HG02798 (cell line): ENCODE results near the gene CNTD1.
"Not testable (repeated sequence)": the region's sequence is repeated elsewhere in the genome, so short reads cannot be mapped to it uniquely, and the experiment has no call there.

ENCODE experiments used
- ATAC-seq: cut with Tn5 transposase; IDR thresholded peaks from one replicate; pipeline ENCODE4 v1.9.1; 2021; ENCODE audit warnings: mild to moderate bottlenecking; ENCODE audit not compliant: unreplicated experiment, poor library complexity

CNTD1 gene, protein sequence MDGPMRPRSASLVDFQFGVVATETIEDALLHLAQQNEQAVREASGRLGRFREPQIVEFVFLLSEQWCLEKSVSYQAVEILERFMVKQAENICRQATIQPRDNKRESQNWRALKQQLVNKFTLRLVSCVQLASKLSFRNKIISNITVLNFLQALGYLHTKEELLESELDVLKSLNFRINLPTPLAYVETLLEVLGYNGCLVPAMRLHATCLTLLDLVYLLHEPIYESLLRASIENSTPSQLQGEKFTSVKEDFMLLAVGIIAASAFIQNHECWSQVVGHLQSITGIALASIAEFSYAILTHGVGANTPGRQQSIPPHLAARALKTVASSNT

DNA sequence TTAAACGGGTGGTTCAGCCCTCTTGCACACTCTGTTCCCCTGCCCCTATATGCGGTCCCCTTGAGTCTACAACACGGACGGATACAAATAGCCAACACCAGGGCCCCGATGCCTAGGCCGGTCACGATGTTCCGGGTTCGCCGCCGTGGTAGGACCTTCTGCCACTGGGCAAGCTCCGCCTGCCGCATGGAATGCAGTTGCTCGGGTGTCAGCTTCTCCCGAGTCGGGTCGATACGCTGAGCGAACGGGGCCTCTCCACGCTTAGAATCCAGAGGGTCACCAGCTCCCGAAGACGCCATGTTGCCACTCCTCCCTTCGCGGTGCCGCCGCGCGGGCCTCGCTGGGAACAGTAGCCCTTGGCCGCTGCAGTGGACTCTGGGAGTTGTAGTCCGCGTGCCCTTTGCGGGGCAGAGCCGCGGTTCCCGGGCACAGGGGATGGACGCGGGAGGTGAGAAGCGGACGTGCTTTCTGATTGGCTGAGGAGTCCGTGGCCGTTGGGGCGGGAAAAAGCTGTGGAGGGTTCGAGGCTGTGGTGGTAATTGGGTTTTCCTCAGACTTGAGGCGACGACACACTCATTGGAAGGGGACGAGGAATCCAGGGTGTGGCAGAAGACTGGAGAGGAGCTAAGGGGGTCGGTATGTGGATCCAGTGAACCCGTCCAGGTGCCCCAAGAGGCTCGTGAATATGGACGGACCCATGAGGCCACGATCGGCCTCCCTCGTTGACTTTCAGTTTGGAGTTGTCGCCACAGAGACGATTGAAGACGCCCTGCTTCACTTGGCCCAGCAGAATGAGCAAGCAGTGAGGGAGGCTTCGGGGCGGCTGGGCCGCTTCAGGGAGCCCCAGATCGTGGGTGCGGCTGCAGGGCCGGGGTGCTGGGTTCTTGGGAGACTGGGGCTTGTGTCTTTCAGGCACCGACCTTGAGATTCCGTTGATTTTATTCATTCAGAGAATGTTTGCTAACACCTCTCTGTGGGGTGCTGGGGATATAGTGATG is at the start of gene CNTD1, which contains the start of gene COA3:
CNTD1 (plus strand) TSS at position 479 of the 998 bp plus-strand sequence; CDS start at position 686, 207 bp downstream.
COA3 (minus strand) TSS at position 322 of the 998 bp plus-strand sequence; CDS start at position 299, 23 bp downstream.
- ATAC-seq = peak; percentile 86

DNA sequence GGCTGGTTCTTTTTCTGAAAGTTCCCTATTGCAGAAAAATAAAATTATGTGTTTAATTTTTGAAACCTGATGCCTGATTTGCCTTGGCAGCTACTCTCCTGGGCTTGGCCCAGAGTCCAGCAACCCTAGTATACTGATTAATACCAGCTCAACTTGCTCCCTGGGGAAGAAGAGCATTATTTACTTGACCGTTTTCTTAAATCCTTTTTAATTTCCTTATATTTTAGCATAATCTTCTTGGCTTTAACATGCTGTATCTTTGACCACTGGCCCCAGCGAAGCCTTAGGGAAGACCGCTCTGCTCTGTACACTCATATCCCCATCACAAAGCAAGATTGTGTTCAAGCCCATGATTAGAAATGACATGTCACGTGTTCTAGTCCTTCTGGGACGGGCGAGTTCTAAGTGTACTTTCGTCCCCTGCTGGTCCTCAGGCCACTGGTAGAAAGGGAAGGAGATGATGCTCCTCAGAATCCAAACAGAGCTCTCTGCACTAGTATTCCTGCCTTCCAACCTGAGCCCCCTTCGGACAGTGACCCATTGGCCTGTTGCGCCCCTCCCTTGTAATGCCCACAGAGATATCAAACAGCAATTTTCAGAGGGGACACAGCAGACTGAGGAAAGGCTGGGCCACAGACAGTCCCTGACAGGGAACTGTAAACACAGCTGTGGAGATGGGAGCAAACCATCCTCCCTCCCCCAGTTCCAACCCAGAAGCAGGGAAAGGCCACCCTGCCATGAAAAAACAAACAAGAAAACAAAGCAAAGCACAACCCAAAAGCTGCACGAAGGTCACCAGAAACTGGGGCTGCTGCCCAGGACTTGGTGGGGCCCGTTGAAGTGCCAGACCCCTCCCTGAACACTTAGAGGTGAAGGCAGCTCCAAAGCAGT is 49.5 kb upstream of the CNTD1 start:
- no peak for ATAC-seq

DNA sequence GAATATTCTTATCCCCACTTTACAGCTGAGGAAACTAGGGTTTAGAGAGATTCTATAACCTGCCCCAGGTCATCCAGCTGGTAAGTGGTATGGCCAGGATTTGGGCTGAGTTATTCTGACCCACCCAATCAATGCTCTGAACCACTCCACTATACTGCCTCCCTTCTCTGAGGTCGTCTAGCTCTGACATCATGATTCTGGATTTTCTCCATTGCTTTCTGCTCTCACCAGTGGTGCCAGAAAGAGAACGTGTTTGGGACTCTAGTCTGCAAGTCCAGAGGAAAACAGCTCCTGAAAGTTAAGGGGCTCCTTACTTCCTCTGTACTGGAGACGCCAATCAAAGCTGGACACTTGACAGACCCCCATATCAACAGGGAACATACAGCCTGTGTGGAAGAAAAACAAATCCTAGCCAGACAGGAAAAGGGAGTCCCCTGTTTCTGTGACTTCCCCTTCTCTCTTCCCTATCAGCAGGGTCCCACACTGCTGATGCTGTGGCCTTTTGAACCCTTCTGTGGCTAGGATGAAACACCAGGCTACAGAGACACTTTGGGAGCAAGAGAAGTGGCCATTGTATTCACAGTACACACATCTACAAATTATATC is 47.8 kb upstream of the CNTD1 start:
- no peak for ATAC-seq

DNA sequence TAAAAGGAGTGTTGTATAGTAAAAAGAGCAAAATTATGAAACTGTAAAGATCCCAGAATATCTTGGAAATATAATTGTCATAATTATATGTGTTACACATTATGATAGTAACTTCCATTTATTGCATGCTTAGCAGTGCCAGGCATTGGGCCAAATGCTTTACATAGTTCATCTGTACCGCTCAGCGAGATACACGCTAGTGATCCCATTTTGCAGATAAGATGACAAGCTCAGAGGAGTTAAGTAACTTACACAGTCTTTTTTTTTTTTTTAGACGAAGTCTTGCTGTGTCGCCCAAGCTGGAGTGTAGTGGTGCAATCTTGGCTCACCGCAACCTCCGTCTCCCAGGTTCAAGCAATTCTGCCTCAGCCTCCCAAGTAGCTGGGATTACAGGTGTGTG is 47.0 kb upstream of the CNTD1 start:
- ATAC-seq = no peak

DNA sequence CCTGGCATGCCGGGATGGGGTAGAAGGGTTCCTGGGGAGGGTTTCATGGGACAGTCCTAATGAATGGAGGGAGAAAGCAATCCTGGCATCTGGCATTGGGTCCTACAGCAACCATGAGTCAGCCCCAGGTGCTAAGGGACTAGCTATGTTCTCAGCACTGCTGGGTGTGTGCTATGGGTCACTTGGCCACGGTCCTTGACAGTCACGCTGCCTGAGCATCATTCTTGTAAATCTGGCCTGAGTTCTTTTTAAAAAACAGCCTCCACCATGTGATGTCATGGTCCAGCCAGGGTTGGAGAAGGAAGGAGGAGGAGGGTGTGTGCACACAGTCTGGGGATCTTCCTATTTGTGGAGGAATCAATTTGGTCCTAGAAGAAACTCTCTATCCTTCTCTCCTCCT is 43.9 kb upstream of the CNTD1 start:
- ATAC-seq = no peak

DNA sequence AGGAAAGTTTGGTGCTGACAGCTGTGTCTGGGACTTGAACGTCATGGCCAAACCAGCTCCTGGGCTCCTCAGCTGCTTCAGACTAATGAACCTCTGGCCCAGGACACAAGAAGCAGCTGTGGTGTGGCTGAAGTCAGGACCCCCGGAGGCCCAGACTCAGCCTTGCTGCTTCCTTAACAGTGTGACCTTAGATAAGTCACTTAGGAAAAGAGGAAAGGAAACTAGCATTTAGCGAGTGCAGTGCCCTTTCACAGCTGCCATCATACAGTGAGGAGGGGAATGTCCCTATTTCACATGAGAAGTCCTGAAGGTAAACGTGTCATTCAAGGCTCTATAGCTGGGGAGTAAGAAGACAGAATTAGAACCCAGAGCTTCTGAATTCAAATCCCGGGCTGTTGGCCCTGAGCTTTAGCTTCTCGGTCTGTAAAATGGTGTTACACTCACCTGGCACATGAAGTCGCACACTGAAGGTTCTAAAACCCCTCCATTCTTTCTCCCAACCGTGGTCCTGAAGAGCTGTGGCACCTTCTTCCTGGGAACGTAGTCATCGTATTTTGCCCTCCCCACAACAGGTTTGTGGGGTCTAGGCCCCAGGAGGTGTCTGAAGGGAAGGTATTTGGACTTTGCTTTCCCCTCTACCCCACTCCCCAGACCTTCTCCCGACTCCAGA is 38.5 kb upstream of the CNTD1 start:
- no peak for ATAC-seq

DNA sequence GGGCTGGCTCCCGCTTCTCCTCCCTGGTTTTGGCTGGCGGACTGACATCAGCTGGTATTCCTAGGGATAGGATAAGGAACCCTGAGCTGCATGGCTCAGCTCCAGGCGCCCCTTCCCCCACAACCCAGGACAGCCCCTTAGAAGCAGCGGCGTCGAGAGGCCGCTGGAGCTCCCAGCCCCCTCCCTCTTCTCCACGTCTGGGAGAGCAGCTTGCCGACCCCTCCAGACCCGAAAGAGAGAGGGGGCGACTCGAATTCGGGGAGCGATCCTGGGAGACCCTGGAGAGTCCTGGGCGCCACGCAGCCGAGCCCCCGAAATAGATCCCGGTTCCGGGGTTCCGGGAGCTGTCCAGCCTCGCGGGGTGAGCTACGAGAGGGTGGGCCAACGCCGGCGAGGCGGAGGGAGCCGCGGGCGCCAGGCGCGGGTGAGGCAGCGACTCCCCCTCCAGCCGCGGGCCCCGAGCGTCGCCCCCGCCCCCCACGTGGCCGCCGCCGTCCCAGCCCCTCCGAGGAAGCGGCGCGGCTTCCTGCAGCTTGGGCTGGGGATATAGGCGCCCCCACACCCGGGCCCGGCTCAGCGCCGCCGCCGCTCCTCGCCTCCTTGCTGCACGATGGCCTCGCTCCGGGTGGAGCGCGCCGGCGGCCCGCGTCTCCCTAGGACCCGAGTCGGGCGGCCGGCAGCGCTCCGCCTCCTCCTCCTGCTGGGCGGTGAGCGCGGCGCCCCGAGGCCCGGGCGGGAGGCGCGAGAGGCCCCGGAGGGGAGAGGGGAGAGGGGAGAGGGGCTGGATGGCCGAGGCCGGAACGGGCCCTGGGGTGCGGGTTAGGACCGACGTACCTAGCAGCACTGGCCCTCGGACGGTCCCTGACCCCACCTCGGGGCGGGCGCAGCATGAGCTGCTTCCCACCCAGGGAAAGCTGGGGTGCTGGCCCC is 37.7 kb upstream of the CNTD1 start, which contains the start of gene RAMP2:
RAMP2 (plus strand) TSS at position 576 of the 930 bp plus-strand sequence; CDS start at position 611, 35 bp downstream.
- no peak for ATAC-seq

DNA sequence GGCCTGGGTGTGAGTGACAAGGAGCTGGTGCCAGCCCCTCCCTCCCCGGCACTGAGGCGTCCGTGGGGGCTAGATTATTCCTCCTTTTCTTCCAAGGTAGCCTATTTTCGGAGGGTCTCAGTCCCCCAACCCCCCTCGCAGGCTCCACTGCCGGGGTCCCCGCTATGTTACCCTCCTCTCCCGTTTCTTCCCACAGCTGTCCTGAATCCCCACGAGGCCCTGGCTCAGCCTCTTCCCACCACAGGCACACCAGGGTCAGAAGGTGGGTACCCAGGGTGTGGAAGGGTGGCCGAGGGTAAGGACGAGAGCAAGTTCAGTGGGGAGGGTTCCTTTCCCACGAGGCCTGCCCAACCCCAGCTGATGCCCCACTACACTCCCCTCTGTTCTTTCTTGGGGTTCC is 37.0 kb upstream of the CNTD1 start:
- no peak for ATAC-seq

DNA sequence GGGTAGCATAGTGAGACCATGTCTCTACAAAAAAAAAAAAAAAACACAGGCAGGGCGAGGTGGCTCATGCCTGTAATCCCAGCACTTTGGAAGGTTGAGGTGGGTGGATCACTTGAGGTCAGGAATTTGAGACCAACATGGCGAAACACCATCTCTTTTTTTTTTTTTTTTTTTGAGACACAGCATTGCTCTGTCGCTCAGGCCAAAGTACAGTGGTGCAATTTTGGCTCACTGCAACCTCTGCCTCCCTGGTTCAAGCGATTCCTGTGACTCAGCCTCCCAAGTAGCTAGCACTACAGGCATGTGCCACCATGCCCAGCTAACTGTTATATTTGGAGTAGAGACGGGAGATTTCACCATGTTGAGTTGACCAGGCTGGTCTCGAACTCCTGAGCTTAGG is 32.5 kb upstream of the CNTD1 start:
- ATAC-seq = no peak

DNA sequence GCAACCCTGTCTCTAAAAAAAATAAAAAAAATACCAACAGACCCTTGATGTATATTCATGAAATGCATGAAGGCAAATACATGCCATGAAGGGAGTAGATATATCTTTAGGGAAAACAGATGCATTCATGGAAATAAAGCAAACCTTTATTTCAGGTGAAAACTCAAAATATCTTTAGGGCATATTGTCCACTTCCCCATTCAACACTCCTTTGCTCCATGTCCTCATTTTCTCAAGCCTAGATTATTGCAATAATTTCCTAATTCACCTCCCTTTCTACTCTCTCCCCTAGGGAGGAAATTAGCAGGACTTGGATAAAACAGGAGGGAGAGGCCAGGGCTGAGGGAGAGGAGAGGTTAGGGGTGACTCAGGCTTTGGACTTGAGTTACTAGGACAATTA is 31.1 kb upstream of the CNTD1 start:
- ATAC-seq = no peak

DNA sequence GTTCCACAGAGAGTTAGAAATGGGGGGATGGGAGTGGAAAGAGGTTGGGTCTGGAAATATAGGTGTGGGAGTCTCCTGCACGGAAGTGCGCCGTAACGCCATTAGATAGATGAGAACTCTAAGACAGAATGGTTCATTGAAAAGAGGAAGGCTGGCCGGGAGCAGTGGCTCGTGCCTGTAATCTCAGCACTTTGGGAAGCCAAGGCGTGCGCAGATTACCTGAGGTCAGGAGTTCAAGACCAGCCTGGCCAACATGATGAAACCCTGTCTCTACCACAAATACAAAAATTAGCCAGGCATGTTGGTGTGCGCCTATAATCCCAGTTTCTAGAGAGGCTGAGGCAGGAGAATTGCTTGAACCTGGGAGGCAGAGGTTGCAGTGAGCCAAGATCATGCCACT is 30.7 kb upstream of the CNTD1 start:
- ATAC-seq = not testable (repeated sequence)

DNA sequence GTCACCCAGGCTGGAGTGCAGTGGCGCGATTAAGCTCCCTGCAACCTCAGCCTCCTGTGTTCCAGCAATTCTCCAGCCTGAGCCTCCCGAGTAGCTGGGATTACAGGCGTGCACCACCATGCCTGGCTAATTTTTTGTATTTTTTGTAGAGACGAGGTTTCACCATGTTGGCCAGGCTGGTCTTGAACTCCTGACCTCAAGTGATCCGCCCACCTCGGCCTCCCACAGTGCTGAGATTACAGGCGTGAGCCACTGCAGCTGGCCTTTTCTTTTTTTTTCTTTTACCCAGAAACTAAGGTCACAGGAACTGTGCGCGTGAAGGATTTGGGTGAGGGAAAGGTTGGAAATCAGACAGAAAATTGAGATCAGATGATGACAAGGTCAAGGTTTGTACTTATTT is 28.7 kb upstream of the CNTD1 start:
- ATAC-seq = not testable (repeated sequence)

DNA sequence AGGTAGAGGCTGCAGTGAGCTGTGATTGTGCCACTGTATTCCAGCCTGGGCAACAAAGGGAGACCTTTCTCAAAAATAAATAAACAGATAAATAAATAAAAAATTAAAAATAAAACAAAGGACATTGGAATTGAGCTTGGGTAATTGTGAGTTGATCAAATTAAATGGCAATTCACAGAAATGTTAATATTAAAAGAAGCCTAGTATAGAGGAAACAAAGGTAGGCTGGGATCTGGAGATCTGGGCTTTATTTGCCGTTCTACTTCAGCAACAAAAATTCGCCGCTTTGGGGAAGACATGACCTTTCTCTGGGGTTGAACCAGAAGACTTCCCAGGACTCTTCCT is 25.7 kb upstream of the CNTD1 start:
- ATAC-seq = peak; percentile 10

DNA sequence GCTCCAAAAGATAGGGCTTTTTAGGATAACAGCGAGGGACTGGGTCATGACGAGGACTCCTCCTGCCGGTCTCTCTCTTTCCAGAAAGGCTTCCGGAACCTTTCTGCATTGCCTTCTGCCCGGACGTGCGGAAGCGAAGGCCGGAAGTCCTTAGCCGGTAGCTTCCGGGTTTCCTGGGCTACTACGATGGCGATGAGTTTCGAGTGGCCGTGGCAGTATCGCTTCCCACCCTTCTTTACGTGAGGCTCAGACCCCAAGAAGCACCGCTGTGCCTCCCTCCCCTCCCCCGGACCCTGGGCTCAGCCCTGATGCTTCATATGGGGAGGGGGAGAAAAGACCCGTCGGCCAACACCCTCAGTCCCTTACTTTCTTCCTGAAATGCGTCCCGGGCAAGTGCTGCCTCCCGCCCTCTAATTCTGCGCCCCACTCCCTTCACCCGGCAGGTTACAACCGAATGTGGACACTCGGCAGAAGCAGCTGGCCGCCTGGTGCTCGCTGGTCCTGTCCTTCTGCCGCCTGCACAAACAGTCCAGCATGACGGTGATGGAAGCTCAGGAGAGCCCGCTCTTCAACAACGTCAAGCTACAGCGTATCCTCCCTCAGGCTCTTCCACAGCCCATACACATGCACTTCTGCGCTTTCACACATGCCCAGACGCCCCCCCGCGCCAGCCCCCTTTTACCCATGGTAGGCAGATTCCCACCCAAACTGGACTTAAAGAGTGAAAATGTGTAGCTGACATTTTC is 25.2 kb upstream of the CNTD1 start, which contains the start of gene VPS25:
VPS25 (plus strand) TSS at position 160 of the 746 bp plus-strand sequence; CDS start at position 187, 27 bp downstream.
- ATAC-seq = peak; percentile 71

DNA sequence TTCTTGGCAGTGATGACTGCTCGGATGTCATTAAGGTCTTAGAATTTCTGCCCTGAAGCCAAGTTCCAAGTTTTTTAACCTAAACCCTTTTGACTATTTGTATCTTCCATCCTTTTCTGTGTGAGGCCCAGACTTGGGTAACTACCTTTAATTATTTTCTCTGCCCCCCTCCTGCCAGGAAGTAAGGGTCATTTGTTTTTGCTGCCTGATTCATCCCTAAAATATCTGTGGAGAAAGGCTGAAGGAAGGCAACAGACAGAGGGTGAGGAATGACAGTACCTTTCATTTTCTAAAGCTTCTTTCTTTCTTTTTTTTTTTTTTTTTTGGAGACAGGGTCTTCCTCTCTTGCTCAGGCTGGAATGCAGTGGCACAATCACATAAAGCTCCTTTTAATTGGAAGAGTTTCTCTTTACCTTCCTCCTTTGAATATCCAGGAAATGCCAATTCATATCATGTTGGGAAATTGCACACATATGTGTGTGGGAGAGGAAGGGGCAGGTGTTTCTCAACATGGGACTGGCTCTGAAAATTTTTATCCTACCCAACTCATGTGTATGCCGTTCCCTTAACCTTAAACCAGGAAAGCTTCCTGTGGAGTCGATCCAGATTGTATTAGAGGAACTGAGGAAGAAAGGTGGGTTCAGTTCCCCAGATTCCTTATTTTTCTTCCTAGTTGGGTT is 24.5 kb upstream of the CNTD1 start:
- no peak for ATAC-seq

DNA sequence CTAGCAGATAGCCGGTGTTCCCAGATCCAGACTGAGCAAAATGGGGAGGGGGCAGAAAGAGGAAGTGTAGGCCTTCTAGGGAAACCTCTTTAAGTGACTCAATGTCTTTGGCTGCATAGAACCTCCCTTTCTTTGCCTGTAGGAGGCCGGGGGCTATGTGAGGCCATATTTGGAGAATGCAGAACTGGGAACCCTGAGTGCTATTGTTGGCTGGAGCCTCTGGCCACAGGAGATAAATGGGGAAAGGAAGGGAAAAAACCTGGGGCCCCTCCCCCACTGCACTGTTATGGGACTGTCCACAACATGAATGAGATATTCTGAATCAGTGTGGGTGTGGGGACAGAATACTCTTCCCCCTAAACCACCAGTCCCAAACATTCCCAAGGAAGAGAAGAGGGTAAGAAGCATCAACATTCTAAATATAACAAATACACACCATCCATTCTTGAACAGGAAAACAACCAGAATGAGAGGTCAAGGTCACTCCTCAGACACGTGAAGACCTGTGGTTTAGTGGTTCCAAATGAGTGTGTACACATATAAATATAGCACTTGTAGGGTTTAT is 23.0 kb upstream of the CNTD1 start:
- ATAC-seq = no peak
